Neural cell (in vitro differentiated cells): ENCODE measurements around the gene TBL1X. TPM values are rescaled to one million over a fixed set of nuclear protein-coding genes. Genes with fewer than 3 reads are reported as not detected.

Experiments
- H2AFZ ChIP-seq: fragments of 200-600, 300-800 bp; sonication (generic), shearing (Covaris generic); 2 replicates; pipeline ENCODE4 v1.6.0; 2014; ENCODE audit warnings: low read depth, mild to moderate bottlenecking, antibody characterized with exemption, low read length, moderate library complexity
- H3F3A ChIP-seq: fragments of 200-600 bp; shearing (Covaris generic); 2 replicates; pipeline ENCODE4 v1.6.1; 2016; ENCODE audit warnings: mild to moderate bottlenecking, moderate library complexity, mixed read lengths, antibody characterized with exemption, low read length; ENCODE audit not compliant: insufficient read depth, poor library complexity, severe bottlenecking
- H3K27ac ChIP-seq: fragments of 200-600, 300-800 bp; sonication (generic), shearing (Covaris generic); 2 replicates; pipeline ENCODE4 v1.5.1; 2014; ENCODE audit warnings: mild to moderate bottlenecking, low read length, moderate library complexity
- H3K27me3 ChIP-seq: fragments of 300-800, 200-600 bp; sonication (generic), shearing (Covaris generic); 2 replicates; pipeline ENCODE4 v1.6.0; 2014; ENCODE audit warnings: mild to moderate bottlenecking, low read depth, low read length, moderate library complexity; ENCODE audit not compliant: insufficient read depth
- H3K36me3 ChIP-seq: fragments of 300-800, 200-600 bp; sonication (generic), shearing (Covaris generic); 2 replicates; pipeline ENCODE4 v1.5.1; 2014; ENCODE audit warnings: mild to moderate bottlenecking, antibody characterized with exemption, low read length, moderate library complexity; ENCODE audit not compliant: insufficient read depth
- H3K4me2 ChIP-seq: fragments of 300-800, 200-600 bp; sonication (generic), shearing (Covaris generic); 2 replicates; pipeline ENCODE4 v1.6.0; 2014; ENCODE audit warnings: mild to moderate bottlenecking, low read length
- H3K4me3 ChIP-seq: fragments of 300-800, 200-600 bp; sonication (generic), shearing (Covaris generic); 2 replicates; pipeline ENCODE4 v1.5.1; 2014; ENCODE audit warnings: mild to moderate bottlenecking, low read length, moderate library complexity
- H3K79me2 ChIP-seq: fragments of 200-600 bp; shearing (Covaris generic); replicated peaks from 2 replicates; pipeline ENCODE4 v1.6.0; 2014; ENCODE audit warnings: mild to moderate bottlenecking, low read length, moderate library complexity; ENCODE audit not compliant: insufficient read depth
- H3K9ac ChIP-seq: fragments of 300-800, 200-600 bp; sonication (generic), shearing (Covaris generic); 2 replicates; pipeline ENCODE4 v1.6.1; 2016; ENCODE audit warnings: mild to moderate bottlenecking, low read length, mixed read lengths
- H3K9me2 ChIP-seq: fragments of 200-600 bp; shearing (Covaris generic); 2 replicates; pipeline ENCODE4 v1.6.1; 2016; ENCODE audit warnings: mild to moderate bottlenecking, low read length, mixed read lengths; ENCODE audit not compliant: insufficient read depth
- H3K9me3 ChIP-seq: fragments of 200-600, 300-800 bp; sonication (generic), shearing (Covaris generic); 2 replicates; pipeline ENCODE4 v1.6.1; 2016; ENCODE audit warnings: mild to moderate bottlenecking, mixed run types, low read length, moderate library complexity, mixed read lengths
- H4K20me1 ChIP-seq: fragments of 200-600 bp; shearing (Covaris generic); 2 replicates; pipeline ENCODE4 v1.6.1; 2016; ENCODE audit warnings: mild to moderate bottlenecking, mixed run types; ENCODE audit not compliant: insufficient read depth
- EZH2 ChIP-seq: fragments of 200-600, 300-800 bp; shearing (Covaris generic), sonication (generic); IDR thresholded peaks from 2 replicates; pipeline ENCODE4 v1.6.1; 2014; ENCODE audit warnings: antibody characterized with exemption, low read length, borderline replicate concordance, mild to moderate bottlenecking; ENCODE audit not compliant: insufficient read depth, poor library complexity, severe bottlenecking
- MXI1 ChIP-seq: fragments of 450-650 bp; conservative IDR thresholded peaks from 2 replicates; pipeline ENCODE4 v1.6.1; 2014; ENCODE audit warnings: antibody characterized with exemption, mild to moderate bottlenecking; ENCODE audit not compliant: poor library complexity, severe bottlenecking
- POLR2AphosphoS5 ChIP-seq: IDR thresholded peaks from 2 replicates; pipeline ENCODE4 v1.6.1; 2012
- RAD21 ChIP-seq: fragments of 450-650 bp; conservative IDR thresholded peaks from 2 replicates; pipeline ENCODE4 v1.6.1; 2014; ENCODE audit warnings: antibody characterized with exemption, mild to moderate bottlenecking, moderate library complexity
- TAF1 ChIP-seq: IDR thresholded peaks from 2 replicates; pipeline ENCODE4 v1.6.1; 2012; ENCODE audit warnings: low read depth
- polyA plus RNA-seq: library from polyadenylated mRNA; depleted of rRNA; stranded (reverse); fragments of >200 nt; gene quantifications from 2 replicates; pipeline ENCODE4 v1.2.3, GENCODE V29; 2014
- TF ChIP-seq, protein P1 (sequence below): IDR thresholded peaks from 2 replicates; pipeline ENCODE4 v1.6.1; 2012; ENCODE audit warnings: borderline replicate concordance
- TF ChIP-seq, protein P2 (sequence below): fragments of 450-650 bp; IDR thresholded peaks from 2 replicates; pipeline ENCODE4 v1.5.1; 2014; ENCODE audit warnings: antibody characterized with exemption, mild to moderate bottlenecking, moderate library complexity; ENCODE audit not compliant: poor library complexity, severe bottlenecking

TBL1X gene
- polyA plus RNA-seq, 1 donor from 2014 or later = 2.2 TPM

DNA sequence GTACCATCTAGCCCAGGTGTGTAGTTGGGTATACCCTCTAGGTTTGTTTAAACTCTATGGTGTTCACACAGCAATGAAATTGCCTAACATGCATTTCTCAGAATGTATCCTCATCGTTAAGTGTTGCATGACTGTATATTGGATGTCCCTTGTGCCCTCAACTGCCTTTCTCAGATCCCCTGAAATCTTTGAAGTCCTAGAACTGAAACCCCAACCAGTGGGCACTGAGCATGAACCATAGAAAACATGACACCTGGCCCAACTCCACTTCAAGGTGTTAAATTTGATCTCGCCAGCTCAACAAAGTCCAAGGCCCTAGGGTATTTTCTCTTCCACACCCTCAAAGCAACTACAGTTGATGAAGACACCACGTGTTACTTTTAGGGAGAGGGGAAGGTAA is 265.2 kb downstream of the TBL1X start:
- H3K27ac ChIP-seq = no peak overlapping the region
- H3K79me2 ChIP-seq = no peaks in the 10 kb centered on the region
- no peaks in the 10 kb centered on the region for H3K36me3 ChIP-seq
- no peak overlapping the region for H2AFZ ChIP-seq
- H3K4me3 ChIP-seq = no peak overlapping the region
- H3K4me2 ChIP-seq = no peak overlapping the region
- no peaks in the 10 kb centered on the region for H4K20me1 ChIP-seq
- H3F3A ChIP-seq = no peaks in the 10 kb centered on the region
- no peaks in the 10 kb centered on the region for H3K9me3 ChIP-seq
- TF ChIP-seq RAD21 (no peak), EZH2 (no peak), MXI1 (no peak), POLR2AphosphoS5 (no peak), TAF1 (no peak)
- TF ChIP-seq, protein P1, sequence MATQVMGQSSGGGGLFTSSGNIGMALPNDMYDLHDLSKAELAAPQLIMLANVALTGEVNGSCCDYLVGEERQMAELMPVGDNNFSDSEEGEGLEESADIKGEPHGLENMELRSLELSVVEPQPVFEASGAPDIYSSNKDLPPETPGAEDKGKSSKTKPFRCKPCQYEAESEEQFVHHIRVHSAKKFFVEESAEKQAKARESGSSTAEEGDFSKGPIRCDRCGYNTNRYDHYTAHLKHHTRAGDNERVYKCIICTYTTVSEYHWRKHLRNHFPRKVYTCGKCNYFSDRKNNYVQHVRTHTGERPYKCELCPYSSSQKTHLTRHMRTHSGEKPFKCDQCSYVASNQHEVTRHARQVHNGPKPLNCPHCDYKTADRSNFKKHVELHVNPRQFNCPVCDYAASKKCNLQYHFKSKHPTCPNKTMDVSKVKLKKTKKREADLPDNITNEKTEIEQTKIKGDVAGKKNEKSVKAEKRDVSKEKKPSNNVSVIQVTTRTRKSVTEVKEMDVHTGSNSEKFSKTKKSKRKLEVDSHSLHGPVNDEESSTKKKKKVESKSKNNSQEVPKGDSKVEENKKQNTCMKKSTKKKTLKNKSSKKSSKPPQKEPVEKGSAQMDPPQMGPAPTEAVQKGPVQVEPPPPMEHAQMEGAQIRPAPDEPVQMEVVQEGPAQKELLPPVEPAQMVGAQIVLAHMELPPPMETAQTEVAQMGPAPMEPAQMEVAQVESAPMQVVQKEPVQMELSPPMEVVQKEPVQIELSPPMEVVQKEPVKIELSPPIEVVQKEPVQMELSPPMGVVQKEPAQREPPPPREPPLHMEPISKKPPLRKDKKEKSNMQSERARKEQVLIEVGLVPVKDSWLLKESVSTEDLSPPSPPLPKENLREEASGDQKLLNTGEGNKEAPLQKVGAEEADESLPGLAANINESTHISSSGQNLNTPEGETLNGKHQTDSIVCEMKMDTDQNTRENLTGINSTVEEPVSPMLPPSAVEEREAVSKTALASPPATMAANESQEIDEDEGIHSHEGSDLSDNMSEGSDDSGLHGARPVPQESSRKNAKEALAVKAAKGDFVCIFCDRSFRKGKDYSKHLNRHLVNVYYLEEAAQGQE = no peak
- TF ChIP-seq, protein P2, sequence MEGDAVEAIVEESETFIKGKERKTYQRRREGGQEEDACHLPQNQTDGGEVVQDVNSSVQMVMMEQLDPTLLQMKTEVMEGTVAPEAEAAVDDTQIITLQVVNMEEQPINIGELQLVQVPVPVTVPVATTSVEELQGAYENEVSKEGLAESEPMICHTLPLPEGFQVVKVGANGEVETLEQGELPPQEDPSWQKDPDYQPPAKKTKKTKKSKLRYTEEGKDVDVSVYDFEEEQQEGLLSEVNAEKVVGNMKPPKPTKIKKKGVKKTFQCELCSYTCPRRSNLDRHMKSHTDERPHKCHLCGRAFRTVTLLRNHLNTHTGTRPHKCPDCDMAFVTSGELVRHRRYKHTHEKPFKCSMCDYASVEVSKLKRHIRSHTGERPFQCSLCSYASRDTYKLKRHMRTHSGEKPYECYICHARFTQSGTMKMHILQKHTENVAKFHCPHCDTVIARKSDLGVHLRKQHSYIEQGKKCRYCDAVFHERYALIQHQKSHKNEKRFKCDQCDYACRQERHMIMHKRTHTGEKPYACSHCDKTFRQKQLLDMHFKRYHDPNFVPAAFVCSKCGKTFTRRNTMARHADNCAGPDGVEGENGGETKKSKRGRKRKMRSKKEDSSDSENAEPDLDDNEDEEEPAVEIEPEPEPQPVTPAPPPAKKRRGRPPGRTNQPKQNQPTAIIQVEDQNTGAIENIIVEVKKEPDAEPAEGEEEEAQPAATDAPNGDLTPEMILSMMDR = no peak
- H3K9me2 ChIP-seq = no peaks in the 10 kb centered on the region
- no peak overlapping the region for H3K9ac ChIP-seq
- no peaks in the 10 kb centered on the region for H3K27me3 ChIP-seq

DNA sequence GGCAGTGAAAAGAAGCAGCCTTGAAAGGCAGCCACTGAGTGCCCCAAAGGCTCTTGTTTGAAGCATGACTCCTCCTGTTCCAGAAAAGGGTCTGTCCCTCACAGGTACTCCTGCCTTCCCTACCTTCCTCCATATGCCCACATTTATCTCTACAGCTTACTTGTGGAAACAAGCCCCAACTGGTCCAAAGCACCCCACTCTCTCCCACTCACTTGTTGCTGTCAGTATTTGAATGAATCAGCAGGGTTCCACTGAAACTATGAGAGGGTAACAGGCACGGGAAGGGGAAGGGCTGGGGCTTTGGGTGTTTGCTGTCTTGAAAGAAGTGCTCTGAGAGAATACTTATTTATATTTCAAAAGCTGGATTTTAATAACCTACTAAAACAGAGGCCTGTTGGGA is 265.9 kb downstream of the TBL1X start:
- H3K9ac ChIP-seq = no peak overlapping the region
- H3K9me3 ChIP-seq = no peaks in the 10 kb centered on the region
- no peaks in the 10 kb centered on the region for H3F3A ChIP-seq
- TF ChIP-seq, protein P1 = no peak
- TF ChIP-seq TAF1 (no peak), RAD21 (no peak)
- no peaks in the 10 kb centered on the region for H3K27me3 ChIP-seq
- H3K4me3 ChIP-seq = no peak overlapping the region
- H3K79me2 ChIP-seq = no peaks in the 10 kb centered on the region
- no peaks in the 10 kb centered on the region for H4K20me1 ChIP-seq
- H3K9me2 ChIP-seq = no peaks in the 10 kb centered on the region
- no peaks in the 10 kb centered on the region for H3K36me3 ChIP-seq
- no peak overlapping the region for H3K4me2 ChIP-seq
- no peak overlapping the region for H2AFZ ChIP-seq
- H3K27ac ChIP-seq = no peak overlapping the region
